Heart left ventricle (tissue), 13 donors: ENCODE data around the gene PHF21A.

ENCODE experiments used
- POLR2A ChIP-seq, 2 donors: fragments of 450-650 bp; IDR thresholded peaks; one replicate each; pipeline ENCODE4 v1.6.1; 2017; ENCODE audit warnings: antibody characterized with exemption in 2 of 2, mild to moderate bottlenecking in 2 of 2, moderate library complexity in 2 of 2
- TF ChIP-seq, protein P1 (sequence below), 12 donors: fragments of 200-600 bp; sonication (generic) in 4 of 12; IDR thresholded peaks; one replicate each; pipeline versions ENCODE4 v1.5.0 to v1.8.0; 2018 to 2022; ENCODE audit warnings: antibody characterized with exemption in 12 of 12, mild to moderate bottlenecking in 5 of 12
- donor health status: ischemic (EF 13 %, LVEDD 7.1; RV severe dilation, severe dysfunction).
- donor health status: DM: no; HTN: yes; CAD: no.
- donor health status: DM: no; HTN: no; CAD: no.
- donor health status: ischemic (EF 25% LVEDD 6.9; RV normal size, moderate dysfunction).
- donor health status: ischemic (EF 25% LVEDD 5.7; RV mildly dilated, moderate dysfunction).
- donor health status: ischemic (EF 35%, LVEDD 5.7; RV mildly dilated, moderate dysfunction).
- donor health status: nonischemic (EF 11% LVEDD 7.7; RV severe dilation, severe dysfunction).
- donor health status: DM: yes; HTN: yes; CAD: no.
- donor health status: PGD.
- donor health status: ischemic (EF 29% LVEDD 5.4; RV normal size, mild dysfunction).
- donor health status: nonischemic (EF 23%, LVEDD 6.1; RV moderate dilation, normal function).

- TF ChIP-seq, protein P1, sequence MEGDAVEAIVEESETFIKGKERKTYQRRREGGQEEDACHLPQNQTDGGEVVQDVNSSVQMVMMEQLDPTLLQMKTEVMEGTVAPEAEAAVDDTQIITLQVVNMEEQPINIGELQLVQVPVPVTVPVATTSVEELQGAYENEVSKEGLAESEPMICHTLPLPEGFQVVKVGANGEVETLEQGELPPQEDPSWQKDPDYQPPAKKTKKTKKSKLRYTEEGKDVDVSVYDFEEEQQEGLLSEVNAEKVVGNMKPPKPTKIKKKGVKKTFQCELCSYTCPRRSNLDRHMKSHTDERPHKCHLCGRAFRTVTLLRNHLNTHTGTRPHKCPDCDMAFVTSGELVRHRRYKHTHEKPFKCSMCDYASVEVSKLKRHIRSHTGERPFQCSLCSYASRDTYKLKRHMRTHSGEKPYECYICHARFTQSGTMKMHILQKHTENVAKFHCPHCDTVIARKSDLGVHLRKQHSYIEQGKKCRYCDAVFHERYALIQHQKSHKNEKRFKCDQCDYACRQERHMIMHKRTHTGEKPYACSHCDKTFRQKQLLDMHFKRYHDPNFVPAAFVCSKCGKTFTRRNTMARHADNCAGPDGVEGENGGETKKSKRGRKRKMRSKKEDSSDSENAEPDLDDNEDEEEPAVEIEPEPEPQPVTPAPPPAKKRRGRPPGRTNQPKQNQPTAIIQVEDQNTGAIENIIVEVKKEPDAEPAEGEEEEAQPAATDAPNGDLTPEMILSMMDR (IDR thresholded peaks at IDR 0.05), result no peak
- TF ChIP-seq POLR2A (IDR thresholded peaks at IDR 0.05), result no peak
These were observed 87.2 kb downstream of the PHF21A start for GRCh38 chr11:46034041-46034440.
